NCI-H2029 (cell line): Measurements from ENCODE around the gene LDLRAP1.

ENCODE experiments used
- DNase-seq: peaks from one replicate; lab custom pipeline; 2025; lab: John Stamatoyannopoulos, UW

Gene LDLRAP1

DNA sequence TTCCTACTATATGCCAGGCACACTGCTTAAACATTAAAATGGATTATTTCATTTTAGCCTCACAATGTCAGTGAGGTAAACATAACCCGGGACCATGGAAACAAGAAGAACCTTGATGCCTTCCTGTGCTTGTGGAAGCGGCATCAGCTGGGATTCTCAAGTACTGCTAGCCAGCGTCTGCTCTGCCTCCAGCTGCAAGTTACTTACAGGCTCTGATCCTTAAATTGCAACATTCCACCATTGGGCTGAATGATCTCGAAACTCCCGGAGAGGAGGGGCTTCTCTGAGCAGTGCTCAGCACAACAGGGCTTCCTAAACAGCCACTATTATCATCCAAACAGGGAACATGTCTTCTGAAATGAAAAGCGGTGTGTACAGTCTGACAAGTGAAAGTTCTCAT is 66.5 kb downstream of the LDLRAP1 start:
- peak; percentile 69 for DNase-seq

- DNase-seq, result no peak
Observed at GRCh38 chr1:25610822-25611630, 67.6 kb downstream of the LDLRAP1 start.

DNA sequence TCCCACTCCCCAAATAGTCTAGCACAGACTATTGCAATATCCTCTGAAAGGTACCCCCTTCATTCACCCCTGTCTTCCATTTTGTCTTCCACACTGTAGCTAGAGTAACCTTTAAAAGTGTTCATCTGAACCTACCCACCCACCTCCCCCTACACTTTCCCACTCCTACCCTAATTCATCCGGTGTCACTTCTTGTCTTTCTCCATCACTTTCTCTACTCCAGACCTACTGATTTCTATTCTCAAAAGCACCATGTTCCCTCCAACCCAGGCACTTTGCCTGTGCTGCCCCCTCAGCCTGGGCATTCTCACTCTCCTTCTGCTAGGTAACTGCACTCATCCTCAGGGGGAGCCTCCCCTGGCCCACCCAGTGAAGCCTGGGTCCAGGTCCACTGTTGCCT is 68.4 kb downstream of the LDLRAP1 start:
- DNase-seq, result no peak

DNA sequence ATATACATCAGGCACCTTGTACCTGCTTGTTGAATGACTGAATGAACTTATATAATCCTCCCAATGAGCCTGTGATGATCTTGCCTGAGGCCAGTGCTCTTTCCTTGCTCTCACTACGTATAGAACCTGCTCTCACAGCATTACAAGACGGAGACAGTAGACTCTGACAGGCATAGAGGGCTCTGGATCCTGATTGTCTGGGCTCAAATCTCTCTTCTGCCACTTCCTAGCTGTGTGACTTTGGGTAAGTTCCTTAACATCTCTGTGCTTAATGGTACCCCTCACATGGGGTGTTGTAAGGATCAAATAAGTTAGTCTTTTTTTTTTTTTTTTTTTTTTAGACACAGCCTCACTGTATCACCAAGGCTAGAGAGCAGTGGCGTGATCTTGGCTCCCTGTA is 69.0 kb downstream of the LDLRAP1 start:
- no peak for DNase-seq

DNA sequence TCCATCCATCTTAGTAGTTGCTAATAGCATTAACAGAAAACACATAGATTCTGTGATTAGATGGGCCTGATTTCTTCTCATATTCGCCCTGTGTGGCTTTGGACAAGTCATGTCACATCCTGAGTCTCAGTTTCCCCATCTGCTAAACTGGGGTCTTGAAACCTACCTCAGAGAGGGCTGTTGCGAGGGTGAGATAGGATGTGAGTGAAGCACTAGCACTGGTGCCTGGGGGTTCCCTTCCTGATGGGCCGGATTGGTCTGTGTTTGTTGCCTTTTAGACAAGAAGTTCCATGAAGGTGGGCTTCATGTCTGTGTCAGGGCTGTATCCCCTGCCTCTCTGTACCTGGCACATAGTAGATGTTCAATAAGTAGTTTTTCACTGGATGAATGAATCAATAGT is 69.7 kb downstream of the LDLRAP1 start:
- no peak for DNase-seq

- no peak for DNase-seq
Observed at GRCh38 chr1:25614501-25615171, 71.2 kb downstream of the LDLRAP1 start.

DNA sequence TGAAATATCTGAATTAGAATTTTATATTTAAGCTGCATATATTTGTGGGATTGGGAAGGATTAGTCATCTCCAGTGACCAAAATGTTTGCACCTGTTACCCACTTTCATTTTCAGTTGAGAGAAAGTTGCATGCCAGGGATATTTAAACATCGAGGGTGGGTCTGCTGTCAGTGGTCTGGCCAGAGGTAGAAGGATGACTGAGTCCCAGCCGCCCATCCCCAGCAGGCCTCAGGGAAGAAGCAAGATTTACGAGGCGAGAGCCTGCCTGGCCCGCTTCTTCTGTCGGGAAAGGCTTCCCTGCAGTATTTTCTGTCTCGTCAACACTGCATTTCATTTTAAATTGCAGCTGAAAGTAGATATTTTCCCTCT is 71.8 kb downstream of the LDLRAP1 start:
- DNase-seq, result no peak

GRCh38 chr1:25615563-25616094 is 72.2 kb downstream of the LDLRAP1 start:
- no peak for DNase-seq

DNA sequence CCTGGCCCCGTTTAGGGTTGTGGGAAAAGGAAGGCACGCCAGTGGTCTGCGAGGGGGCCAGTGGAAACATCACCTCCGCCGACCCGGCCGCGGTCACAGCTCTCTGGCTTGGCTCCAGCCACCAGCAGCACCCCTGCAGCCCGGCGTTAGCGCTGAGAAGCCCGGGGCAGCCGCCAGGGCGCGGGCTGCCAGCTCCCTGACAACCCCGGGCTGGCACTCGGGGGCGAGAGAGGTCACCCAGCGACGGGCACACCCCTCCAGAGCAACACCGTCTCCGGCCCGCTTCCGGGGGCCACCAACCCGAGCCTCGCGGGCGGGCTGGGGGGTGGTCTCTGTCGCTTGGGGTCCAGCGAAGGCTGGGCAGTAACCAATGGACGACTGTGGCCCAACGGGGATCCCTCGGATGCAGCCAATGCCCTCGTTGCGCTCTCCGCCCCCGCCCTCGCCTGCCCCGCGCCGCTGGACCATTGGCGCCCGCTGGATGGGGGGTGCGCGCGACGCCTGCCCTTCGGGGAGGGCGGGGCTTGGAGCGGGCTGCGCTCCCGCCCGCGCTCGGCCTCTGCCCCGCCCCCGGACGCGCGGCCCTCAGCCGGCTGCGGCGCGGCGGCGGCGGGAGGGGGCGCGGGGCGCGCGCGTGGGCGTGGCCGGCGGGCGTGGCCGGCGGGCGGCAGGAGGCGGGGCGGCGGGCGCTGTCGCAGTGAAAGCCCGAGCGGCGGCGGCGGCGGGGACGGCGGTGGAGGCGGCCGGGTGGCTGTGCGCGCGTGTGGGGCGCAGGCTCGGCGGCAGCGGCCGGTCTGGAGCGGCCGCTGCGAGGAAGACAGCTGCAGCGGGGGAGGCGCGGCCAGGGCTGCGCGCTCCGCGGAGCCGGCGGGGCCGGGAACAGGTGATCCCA is 72.9 kb downstream of the LDLRAP1 start, which contains the start of gene MAN1C1:
Gene MAN1C1, plus strand, starts transcription at position 697 of the 892 bp plus-strand sequence. CDS start 1,007 bp downstream, outside the sequence.
- DNase-seq, result peak; percentile 66

DNA sequence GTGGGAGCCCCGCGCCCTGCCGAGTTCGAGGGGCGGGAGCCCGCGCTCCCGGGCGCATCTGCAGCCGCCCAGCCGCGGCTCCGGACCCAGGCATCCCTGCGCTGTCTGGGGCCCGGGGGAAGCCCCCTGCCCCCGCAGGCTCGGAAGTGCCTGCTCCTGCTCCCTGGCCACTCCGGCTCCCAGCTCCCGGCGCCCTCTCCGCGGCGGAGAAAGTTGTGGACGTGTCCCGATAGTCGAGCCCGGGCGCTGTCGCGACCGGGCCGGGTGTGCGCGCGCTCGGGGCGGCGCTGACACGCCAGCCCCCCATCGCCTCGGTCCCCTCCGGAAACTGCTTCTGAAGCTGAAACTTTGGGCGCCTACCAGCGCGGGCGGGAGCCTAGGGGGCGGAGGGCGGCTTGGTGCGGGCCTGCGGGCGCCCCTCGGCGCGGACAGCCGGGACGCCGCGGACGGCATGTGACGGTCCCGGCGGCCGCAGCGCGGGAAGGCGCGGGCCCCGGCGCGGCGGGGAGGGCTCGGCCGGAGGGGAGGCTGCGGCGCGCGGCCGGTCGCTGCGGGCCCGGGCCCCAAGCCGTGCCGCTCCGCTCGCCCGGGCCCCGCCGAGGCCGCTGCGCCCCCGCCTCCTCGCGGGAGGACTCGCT is 73.7 kb downstream of the LDLRAP1 start:
- DNase-seq, result no peak

DNA sequence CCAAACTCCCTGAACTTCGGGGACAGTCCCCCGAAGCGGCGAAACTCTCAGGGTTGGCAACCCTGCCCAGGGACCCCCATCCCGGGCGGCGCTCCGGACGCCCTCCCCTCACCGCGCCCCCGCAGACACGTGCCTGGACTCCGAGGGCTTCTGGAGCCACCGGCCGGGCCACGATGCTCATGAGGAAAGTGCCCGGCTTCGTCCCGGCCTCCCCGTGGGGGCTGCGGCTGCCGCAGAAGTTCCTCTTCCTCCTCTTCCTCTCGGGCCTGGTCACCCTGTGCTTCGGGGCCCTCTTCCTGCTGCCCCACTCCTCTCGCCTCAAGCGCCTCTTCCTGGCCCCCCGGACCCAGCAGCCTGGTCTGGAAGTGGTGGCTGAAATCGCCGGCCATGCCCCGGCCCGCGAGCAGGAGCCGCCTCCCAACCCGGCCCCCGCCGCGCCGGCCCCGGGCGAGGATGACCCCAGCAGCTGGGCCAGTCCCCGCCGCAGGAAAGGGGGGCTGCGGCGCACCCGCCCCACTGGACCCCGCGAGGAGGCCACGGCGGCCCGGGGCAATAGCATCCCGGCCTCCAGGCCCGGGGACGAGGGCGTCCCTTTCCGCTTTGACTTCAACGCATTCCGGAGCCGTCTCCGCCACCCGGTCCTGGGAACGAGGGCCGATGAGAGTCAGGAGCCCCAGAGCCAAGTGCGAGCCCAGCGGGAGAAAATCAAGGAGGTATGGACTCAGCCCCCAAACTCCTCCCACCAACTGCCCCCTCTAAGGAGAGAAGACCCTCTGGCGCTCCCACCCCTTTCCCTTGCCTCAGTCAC is 74.4 kb downstream of the LDLRAP1 start:
- DNase-seq, result no peak

DNA sequence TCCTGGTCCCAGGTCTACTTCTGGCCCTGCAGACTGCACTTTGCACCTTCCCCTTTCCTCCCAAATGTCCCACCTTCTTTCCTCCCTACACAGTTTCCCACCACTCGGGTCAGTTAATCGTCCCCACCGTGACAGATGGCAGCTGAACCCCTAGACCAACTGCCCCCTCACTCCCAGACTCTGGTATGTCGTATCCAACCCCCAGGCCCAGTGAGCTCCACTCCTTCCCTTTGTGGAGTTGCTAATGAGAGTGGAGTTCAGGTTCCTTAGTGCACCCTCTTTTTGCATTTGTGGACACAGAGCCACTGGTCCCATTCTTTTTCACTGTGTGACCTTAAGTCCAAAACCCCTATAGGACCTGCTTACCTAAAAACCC is 75.0 kb downstream of the LDLRAP1 start:
- DNase-seq, result no peak
